GM19099 (cell line): Measurements from ENCODE around the gene BEST3.

Source experiments
- POLR2A ChIP-seq: IDR thresholded peaks from 3 replicates; pipeline ENCODE4 v1.6.1; 2011; ENCODE audit warnings: low read depth; ENCODE audit not compliant: insufficient read length; ENCODE audit errors: extremely low read depth

BEST3 gene

DNA sequence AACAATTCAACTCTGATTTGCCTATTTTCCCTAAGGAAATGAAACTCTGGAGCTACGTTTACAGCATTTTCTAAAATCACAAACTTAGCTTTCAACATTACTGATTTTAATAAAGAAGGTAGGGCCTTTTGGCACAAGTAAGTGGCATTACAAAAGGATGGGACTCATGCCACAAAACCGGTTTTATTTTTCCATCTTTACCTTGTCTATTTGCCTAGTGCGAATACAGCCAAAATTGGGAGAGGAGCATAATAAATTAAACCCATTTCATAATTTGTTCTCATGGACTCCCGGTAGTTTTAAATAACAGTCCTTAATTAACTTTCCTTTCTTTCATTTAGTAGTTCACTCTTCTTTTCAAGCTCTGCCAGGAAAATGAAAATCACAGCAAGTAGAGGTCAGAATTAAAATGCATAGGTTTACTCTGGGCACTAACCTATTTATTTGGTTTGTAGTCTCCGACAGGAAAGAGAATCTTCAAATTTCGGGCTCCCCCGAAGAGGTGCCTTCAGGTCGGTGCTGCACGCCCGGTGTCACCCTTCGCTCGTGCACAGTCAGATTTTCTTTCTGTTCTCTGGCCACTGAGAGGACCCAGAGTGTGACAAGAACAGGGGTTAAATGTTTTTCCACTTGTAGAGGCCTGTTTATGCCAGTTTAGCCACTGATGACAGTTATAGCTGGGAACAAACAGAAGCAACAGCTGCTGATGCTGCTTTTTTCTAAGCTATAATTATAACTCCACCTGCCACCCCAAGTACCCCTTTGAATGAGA lies at the start of gene BEST3:
Gene BEST3, minus strand, starts transcription at position 535 of the 772 bp plus-strand sequence. CDS start 1,505 bp downstream, outside the sequence.
- no peak for TF ChIP-seq POLR2A

DNA sequence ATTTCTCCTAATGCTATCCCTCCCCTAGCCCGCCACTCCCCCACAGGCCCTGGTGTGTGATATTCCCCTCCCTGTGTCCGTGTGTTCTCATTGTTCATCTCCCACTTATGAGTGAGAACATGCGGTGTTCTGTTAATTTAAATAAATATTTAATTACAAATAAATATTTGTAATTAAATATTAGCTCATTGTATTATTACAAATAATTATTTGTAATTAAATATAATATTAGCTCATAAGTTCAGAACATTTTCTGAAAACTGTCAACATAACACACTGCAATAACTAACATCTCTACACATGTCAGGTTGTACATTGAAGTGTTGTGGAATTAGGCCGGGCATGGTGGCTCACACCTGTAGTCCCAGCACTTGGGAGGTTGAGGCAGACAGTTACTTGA lies 45.0 kb upstream of the BEST3 start:
- no peak for TF ChIP-seq POLR2A

DNA sequence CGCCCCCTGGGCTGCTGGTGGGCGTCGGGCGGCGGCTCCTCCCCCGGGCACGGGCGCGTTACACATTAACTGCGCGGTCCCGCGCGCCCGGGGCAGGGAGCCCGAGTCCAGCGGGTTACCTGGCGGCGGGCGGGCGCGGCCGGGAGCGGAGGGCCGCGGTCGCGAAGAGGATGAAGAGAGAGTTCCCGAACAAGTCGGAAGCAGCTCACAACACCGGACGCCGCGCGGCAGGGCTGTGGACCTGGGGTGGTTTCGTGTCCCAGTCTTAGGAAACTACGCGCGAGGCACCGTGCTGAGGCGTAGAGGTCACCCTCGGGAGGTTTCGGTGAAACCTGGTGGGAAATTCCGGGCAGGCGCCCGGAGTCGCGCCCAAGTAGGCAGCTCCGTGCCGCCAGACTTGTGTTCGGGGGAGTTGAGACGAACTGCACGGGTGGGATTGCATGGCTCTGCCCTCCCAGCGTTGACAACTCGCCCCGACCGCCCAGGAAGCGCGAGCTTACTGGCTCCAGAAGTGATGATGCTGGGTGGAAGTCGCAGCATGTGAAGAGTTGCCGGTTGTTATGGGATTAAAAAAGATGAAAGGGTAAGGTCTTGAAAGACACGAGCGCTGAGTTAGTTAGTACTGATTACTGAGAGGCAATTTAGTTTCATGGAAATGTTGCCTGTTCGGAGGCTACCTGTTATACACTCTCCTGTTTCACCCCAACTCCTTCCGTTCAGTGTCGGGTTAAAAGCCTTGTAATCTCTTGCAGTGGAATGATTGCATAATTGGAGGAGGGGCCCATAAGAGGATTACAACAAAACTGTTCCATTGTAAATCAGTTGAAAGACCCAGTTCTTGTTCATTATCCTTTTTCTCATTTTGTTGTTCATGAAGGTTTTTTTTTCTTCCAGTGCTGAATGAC lies 40.4 kb upstream of the BEST3 start:
- TF ChIP-seq POLR2A = peak; percentile 47

DNA sequence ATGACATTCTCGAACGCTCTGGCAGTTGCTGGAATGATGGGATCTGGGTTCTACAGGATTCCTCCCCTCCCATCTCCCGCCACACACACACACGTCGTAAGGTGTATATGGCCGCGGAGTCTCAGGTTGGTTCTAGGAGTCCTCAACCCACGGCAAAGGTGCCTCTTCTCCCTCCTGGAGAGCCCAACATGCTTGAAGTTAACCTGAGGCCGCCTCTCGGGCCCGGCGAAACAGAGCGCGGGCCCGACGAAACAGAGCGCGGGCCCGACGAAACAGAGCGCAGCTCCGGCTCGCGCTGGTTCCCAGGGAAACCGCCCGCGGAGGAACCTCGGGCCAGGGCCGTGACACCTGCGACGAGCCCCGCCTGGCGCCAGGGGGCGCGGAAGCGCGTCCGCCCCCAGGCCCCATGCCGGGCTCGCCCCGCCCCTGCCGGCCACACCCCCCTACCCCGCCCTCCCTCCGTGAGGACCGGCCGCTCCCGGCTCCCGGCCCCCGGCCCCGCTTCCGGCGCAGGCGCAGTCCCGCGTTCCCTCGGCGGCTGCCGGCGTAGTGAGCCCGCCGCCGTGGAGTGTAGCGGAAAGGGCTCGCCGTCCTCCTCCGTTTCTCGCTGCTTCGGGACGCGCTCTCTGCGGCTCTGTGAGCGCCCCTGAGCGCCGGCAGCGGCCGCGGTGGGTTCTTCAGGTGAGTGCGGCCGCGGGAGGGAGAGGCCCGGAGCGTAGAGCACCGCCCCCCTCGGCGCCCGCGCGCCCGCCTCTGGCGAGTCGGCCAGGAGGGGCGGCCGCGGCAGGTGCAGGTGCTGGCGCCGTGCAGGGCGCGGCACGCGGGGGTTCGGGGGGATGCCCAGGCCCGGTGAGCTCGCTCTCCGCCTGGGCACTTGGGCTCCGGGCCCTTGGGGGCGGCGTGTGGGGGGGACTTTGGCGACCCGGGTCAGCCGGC lies 39.5 kb upstream of the BEST3 start, which contains the start of gene RAB3IP:
Gene RAB3IP, plus strand, starts transcription at position 510 of the 936 bp plus-strand sequence. CDS start 16,549 bp downstream, outside the sequence.
- TF ChIP-seq POLR2A = peak; percentile 73

DNA sequence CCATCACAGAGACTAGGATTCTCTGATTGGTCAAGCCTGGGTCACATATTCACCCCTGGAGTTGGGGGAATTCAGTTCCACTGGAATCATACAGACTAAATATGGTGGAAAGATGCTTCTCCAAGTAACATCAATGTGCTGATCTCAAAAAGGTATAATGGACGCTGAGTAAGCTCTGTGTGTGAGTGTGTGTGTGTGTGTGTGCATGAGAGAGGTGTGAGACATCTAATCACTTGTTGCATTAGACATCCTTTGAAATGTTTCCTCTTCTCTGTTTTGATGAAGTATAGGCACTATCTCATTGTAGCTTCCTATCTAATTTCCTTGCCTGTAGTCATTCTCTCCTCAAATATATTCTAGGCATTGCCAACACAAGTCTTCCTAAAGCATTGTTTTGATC lies 34.5 kb upstream of the BEST3 start:
- TF ChIP-seq POLR2A = no peak

DNA sequence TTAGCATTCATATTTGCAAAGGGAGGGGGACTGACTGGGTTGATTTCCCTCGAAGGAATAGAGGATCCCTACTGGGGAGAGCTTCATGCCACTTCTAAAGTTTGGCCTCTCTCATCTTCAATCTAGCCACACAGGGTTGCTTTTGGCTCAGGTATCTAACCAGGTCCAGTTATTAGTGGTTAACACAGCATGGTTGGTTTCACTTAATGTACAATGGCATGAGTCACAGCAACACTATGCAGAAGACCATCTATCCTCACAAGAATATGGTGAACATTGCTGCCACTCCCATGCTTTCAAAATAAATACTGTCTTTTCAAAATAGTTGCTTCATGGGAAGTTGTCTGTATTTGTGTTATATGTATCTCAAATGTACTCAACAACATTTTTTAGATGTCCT lies 33.0 kb upstream of the BEST3 start:
- TF ChIP-seq POLR2A = no peak

DNA sequence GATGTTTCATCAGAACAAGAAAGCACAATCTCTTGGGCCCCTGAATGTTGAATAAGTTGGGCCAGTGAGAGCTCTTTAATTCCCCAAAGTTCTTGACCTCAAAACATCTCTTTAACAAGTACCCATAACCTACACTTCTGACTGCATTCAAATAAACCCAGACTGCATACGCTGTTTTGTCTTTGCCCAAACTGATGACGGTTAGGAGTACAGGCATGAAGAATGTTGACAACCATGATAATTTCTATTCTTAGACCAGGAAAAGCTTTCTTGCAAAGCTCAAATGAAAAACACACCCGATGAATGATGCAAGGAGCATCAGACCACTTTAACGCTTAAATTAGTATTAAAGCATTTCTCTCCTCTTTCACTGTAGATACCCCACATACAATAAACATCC lies 27.8 kb upstream of the BEST3 start:
- no peak for TF ChIP-seq POLR2A

DNA sequence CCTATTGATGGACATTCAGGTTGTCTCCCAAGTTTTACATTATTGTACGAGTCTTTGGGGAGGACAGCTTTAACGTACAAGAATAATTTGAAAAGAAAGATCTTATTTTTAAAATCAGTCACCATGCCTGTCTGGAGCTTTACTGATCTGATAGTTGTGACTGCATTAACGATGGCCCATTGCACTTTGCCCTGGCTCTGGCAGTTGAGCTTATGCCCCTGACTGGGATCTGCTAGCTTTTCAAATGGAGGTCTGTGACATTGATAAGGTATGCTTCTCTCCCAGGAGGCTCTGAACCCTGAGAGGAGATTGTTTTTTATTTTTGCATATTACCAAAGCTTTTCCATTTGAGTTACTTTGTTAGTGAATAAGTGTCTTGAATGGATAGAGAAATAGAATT lies 21.6 kb upstream of the BEST3 start:
- TF ChIP-seq POLR2A = no peak

DNA sequence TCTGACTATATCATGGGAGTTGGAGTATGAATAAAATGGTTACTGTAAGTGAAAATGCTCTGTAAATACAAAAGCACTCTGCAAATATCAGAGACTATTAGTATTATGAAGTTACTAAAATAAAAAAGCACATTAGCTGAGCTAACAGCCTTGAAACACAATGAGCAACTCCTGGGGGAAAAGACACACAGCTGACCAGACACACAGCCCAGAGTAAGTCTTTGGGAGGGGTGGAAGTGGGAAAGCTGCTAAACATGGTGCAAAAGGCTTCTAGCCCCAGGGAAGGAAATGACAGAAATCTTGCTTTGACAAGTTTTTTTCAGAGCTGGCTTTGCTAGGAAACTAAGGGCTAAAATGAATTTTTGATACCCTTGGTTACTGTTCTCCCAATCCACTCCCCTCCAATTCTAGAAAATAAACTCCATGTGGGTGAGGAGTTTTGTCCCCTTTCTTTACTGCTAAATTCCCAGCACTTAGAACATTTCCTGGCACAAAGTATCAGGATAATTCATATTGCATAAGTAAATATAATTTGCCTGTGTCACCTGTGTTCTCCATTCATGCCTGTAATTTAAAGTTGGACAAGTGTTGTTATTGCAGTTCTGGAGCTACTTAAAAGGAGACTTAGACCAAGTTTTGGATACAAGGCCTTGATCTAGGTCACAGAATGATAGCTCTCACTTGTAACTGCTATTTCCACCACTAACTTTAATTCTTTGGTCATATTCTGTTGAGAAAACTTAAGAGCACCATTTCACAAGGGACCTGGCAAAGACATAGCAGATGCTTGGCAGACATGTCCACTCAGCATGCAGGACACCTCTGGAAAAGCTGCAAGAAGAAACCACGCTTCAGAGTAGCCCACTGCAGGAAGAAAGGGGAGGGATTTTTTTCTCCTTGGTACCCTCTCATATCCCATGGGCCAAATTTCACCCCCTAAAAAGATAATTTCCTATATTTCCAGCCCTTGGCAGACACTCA lies 20.5 kb upstream of the BEST3 start:
- TF ChIP-seq POLR2A = no peak

DNA sequence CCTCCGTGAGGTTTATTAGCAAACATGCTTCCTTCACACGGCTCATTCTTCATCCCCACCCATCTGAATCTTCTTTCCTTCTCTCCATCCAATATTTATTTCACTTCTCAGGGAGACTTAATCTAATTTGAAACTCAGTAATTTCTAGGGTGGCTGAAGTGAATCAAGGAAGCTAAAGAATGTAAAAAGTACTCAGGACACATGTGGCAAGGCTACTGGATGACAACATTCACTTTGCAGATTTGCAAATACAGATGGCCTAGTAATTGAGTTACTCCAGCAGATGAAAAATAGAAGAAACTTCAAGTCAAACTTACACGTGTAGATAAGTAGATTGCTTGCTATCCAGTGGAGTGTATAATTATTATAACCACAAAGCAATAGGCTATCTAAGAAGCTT lies 15.4 kb upstream of the BEST3 start:
- no peak for TF ChIP-seq POLR2A

DNA sequence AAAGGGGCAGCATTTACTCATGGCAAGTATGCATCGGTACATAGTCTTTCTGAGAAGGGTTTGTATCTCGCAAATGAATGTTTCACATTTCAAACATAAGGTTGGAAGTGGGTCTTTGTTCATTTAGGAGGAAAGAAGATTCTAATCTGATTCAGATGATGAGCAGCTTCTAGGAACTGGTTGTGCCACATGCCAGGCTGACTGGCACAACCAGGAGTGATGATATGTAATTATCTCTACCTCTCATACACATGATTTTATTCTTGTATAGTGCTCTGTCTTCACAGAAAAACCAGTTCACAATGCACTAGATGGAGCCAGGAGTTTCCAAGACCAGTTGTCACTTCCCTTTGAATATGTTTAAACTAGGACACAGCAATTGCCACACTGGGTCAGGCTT lies 13.7 kb upstream of the BEST3 start:
- no peak for TF ChIP-seq POLR2A

DNA sequence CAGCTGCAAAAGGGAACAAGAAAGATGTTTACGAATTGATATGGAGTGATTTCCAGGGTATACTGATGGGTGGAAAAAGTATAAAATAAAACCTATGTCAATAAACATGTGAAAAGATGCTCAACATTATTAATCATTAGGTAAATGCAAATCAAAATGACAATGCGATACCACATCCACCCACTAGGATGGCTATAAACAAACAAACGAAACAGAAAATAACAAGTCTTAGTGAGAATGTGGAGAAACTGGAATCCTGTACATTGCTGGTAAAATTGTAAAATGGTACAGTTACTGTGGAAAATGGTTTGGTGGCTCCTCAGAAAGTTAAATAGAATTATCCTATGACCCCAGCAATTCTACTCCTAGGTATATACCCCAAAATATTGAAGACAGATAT lies 9.5 kb upstream of the BEST3 start:
- TF ChIP-seq POLR2A = no peak

DNA sequence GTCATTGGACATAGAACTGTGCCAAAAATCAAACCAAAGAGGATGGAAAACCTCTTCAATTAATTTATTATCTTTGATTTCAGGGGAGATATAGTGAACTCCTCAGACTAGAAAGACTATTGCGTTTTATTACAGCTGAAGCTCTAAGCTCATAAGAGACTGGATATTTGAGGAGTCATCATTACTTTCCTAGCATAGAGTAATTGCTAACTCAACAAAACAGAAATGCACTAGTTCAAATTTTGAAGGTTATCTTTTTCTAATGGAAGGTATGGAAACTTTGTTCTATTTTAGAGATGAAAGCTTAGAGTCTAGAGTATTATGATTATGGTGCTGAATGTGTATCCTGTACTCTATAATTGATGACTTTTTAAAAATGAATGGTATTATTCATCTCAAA lies 5.3 kb upstream of the BEST3 start:
- no peak for TF ChIP-seq POLR2A

DNA sequence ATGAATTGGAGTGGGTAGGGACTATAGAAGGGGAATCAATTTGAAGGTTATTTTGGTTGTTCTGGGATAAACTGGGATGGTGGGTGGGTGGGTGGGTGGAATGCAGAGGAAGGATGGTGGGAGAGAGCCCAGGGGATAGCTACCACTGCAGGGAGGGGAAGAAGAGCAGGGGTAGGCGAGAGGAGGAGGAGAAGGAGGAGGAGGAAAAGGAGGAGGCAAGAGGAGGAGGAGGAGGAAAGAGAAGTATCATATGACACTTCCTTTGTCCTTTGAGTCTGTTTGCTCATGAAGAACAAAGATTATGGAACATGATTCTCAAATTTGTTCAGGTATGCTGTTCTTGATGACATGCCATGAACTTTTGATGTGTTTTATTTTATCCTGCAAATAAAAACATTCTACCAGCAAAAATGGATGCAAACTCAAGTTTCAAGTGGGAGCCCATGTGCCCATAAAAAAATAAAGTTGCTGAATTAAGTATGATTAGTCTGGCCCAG lies 4.1 kb upstream of the BEST3 start:
- TF ChIP-seq POLR2A = no peak

DNA sequence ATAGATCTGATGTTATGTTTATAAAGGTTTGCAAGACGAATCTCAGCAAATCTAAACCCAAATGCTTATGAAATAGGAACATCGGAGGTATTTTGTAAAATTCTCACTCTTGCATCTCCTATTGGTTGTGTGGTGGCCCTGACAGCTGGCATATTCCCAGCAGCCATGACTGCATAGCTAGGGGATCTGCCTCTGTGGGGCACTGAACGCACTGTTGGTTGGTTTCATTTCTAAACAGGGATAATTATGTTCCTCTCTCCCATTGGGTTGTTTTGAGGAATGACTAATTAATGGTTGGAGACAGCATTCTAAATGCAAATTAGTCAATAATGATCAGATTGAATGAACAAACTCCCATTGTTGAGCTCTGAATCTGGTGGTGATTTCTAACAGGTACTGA lies 2.7 kb upstream of the BEST3 start:
- no peak for TF ChIP-seq POLR2A
